T-helper 9 cell (primary cell): ENCODE measurements around the gene POLG2.
"Not testable (repeated sequence)": the region's sequence is repeated elsewhere in the genome, so short reads cannot be mapped to it uniquely, and the experiment has no call there.

ENCODE experiments used
- DNase-seq: peaks from one replicate; pipeline ENCODE4 v3.0.0-alpha.2; 2020

POLG2 gene

DNA sequence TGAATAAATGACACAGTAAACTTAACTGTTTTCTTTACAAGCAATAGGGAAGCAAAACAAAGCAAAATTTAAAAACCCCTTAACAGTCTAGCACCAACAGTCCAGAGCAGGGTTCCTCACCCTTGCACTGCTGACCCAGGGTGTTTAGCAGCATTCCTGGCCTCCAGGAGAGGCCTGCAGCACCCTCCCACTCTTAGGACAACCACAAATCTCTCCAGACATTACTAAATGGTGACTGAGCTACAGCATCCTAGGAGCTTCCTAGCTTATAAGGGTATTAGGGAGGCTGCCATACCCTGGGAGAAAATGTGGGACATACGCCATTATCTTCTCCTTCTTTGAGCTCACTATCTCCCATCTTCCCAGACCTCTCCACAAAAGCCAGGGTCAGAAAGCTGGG lies 15.9 kb downstream of the POLG2 start:
- no peak for DNase-seq

- DNase-seq, result no peak
These were observed 19.0 kb downstream of the POLG2 start for GRCh38 chr17:64477849-64478248.

DNA sequence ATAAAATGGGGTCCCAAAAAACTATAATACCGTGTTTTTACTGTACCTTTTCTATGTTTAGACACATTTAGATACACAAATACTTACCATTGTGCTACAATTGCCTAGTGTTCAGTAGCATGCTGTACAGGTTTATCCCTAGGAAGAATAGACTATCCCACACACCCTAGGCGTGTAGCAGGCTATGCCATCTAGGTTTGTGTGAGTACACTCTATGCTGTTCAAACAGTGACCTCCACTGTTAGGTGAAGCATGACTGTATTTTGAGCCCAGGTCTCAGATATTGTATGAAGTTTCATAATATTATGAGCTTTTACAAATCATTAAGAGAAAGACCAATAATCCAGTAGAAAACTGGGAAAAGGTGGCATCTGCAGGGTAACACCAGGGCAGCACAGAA lies 24.3 kb downstream of the POLG2 start:
- DNase-seq, result no peak

DNA sequence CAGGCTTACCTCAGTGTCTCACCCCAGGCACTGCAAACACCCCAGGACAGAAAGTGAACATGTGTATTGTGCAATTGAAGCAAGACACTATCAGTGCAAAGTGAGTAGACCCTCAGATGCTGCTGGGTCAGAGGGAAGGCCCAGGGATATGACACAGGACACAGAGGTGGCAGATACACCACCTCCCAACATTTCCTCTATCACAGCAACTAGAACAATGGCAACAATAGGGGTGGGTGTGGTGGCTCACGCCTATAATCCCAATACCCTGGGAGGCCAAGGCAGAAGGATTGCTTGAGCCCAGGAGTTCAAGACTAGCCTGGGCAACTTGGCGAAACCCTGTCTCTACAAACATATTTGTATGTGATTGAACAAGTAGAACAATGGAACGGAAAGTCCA lies 25.4 kb downstream of the POLG2 start:
- DNase-seq, result no peak

- no peak for DNase-seq
These were observed 26.2 kb downstream of the POLG2 start for GRCh38 chr17:64470625-64471024.

DNA sequence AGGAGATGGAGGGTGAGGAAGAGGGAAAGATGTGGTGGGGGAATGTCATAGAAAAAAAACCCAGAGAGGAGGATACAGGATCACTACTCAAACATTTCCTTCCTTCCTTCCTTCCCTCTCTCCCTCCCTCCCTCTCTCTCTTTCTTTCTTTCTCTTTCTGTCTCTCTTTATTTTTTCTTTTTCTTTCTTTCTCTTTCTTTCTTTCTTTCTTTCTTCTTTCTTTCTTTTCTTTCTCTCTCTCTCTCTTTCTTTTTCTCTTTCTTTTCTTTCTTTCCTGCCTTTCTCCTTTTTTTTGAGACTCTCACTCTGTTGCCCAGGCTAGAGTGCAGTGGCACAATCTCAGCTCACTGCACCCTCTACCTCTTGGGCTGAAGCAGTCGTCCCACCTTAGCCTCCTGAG lies 30.0 kb downstream of the POLG2 start:
- DNase-seq, result not testable (repeated sequence)

GRCh38 chr17:64466019-64466735 lies 30.7 kb downstream of the POLG2 start:
- no peak for DNase-seq

GRCh38 chr17:64461788-64462187 lies 35.1 kb downstream of the POLG2 start:
- no peak for DNase-seq

DNA sequence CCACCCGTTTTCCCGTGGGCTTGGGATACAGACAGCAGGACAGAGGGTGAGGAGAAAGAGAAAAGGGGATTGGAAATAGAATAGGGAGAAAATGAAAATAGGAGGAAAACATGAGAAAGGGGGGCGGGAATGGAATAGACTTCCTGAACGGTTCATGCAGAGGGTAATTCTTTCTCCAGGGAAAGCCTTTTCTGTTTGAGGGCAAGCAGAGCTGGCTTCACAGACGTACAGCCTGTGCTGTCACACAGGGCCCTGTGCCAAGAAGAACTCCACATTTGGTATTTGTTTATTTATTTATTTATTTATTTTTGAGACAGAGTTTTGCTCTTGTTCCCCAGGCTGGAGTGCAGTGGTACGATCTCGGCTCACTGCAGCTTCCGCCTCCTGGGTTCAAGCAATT lies 35.9 kb downstream of the POLG2 start:
- no peak for DNase-seq

GRCh38 chr17:64459818-64460217 lies 37.0 kb downstream of the POLG2 start:
- DNase-seq, result not testable (repeated sequence)

- DNase-seq, result no peak
These were observed 37.5 kb downstream of the POLG2 start for GRCh38 chr17:64459284-64459747.

GRCh38 chr17:64458756-64459155 lies 38.1 kb downstream of the POLG2 start:
- DNase-seq, result no peak

- no peak for DNase-seq
These were observed 39.7 kb downstream of the POLG2 start for GRCh38 chr17:64457156-64457555.

DNA sequence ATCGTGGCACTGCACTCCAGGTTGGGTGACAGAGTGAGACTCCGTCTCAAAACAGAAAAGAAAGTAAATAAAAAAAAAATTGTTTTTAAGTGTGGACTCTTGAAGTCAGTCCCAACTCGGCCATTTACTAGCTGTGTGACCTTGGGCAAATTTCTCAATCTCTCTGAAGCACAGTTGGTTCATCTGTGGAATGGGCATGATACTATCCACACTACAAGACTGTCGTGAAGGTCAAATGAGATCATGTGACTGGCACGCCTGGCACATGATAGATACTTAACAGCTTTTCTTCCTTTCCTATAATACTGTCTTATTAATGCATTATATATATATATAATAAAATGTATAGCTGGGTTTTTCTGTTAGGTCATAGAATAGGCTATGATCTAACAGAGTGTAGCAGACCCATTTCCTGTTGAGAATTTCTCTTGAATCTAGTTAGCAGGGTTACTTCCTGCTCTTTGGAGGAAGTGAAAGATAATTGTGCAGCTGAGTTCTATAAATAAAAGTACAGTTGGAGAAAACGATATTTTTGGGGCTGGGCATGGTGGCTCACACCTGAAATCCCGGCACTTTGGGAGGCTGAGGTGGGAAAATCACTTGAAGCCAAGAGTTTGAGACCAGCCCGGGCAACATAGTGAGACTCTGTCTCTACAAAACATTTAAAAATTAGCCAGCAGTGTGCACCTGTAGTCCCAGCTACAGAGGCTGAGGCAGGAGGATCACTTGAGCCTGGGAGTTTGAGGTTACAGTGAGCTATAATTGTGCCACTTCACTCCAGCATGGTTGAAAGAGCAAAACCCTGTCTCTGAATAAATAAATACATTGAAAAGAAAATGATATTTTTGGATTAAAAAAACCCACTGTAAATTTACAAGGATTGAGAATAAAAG lies 40.6 kb downstream of the POLG2 start:
- no peak for DNase-seq

DNA sequence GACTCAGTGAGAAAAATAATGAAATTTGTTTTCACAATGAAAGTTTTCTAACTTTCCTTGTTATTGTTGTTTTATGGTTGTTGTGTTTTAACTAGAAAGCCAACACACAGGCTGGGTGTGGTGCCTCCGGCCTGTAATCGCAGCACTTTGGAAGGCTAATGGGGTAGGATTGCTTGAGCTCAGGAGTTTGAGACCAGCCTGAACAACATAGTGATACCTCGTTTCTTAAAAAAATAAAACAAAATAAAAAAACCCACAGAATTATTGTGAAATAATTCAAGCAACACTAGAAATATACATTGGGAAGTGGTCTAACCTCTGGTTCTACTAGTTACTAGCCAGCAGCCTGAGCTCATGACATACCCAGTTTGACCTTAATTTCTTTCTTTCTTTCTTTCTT lies 47.3 kb downstream of the POLG2 start:
- no peak for DNase-seq

- DNase-seq, result no peak
These were observed 48.0 kb downstream of the POLG2 start, which contains the start of gene MILR1 for GRCh38 chr17:64448665-64449512. MILR1 (plus strand) TSS chr17:64449115; CDS start chr17:64449169, 54 bp downstream.

GRCh38 chr17:64447526-64447925 lies 49.3 kb downstream of the POLG2 start:
- no peak for DNase-seq

DNA sequence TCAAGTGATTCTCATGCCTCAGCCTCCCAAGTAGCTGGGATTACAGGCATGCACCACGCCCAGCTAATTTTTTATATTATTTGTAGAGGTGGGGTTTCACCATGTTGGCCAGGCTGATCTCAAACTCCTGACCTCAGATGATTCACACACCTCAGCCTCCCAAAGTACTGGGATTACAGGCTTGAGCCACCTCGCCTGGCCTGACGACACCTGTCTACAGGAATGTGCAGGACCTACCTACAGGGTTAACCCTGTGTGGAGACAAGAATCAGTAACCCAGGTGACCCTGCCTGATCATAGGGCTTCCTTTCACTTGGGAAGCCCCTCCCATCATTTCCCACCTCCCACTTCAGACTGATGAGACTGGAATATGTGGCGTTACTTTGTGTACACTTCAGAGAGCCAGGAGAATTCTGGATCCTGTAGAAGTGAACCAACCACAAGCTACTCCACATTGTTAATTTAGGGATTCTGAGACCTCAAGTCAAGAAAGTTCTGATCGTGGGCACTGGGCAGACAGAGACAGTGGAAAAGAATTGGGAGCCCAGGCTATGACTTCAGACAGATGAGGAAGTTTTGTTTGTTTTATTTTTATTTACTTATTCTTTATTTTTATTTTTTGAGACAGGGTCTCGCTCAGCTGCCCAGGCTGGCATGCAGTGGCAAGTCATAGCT lies 53.6 kb downstream of the POLG2 start:
- no peak for DNase-seq

GRCh38 chr17:64442541-64442971 lies 54.3 kb downstream of the POLG2 start:
- DNase-seq, result no peak

- no peak for DNase-seq
These were observed 54.9 kb downstream of the POLG2 start for GRCh38 chr17:64441772-64442540.

GRCh38 chr17:64439956-64440355 lies 56.9 kb downstream of the POLG2 start:
- no peak for DNase-seq
